Activated CD4-positive, alpha-beta T cell treated with anti-CD3 and anti-CD28 coated beads for 36 hours (primary cell): ENCODE data around the gene PICALM. TPM values are rescaled to one million over a fixed set of nuclear protein-coding genes. Genes with fewer than 3 reads are reported as not detected.

Source experiments
- ATAC-seq: fragments of 200-7000 bp; cut with Tn5 transposase; one replicate; pipeline ENCODE4 v1.10.0; 2021; ENCODE audit warnings: mild to moderate bottlenecking, moderate library complexity
- CTCF ChIA-PET: fragments of 350-600 bp; sonication (Branson Sonifier 250); formaldehyde crosslinking; loops from one replicate; lab custom pipeline; 2021; ENCODE audit warnings: antibody characterized with exemption; lab: Charles Lee
- POLR2A ChIA-PET: fragments of 350-600 bp; sonication (Branson Sonifier 250); formaldehyde crosslinking; loops from one replicate; lab custom pipeline; 2021; ENCODE audit warnings: antibody characterized with exemption, inconsistent platforms; lab: Charles Lee
- DNase-seq: peaks from one replicate; pipeline ENCODE4 v3.0.0-alpha.2; 2020
- H3K27ac Mint-ChIP-seq: one replicate; pipeline ENCODE4 v1.8.0; 2021; ENCODE audit warnings: mixed read lengths
- H3K27me3 Mint-ChIP-seq: one replicate; pipeline ENCODE4 v1.8.0; 2021; ENCODE audit warnings: mixed read lengths
- H3K36me3 Mint-ChIP-seq: one replicate; pipeline ENCODE4 v1.8.0; 2021; ENCODE audit warnings: low read depth, mixed read lengths
- H3K4me1 Mint-ChIP-seq: one replicate; pipeline ENCODE4 v1.8.0; 2021; ENCODE audit warnings: mixed read lengths
- H3K4me3 Mint-ChIP-seq: one replicate; pipeline ENCODE4 v1.8.0; 2021; ENCODE audit warnings: mild to moderate bottlenecking, moderate library complexity, mixed read lengths
- H3K9me3 Mint-ChIP-seq: one replicate; pipeline ENCODE4 v1.8.0; 2021; ENCODE audit warnings: low read depth, mixed read lengths
- intact Hi-C, 2 experiments: fragments of 100-400 bp; cut with DNase I in 1 of 2; cut with micrococcal nuclease in 1 of 2; formaldehyde crosslinking; loops; one replicate each; pipeline versions ENCODE4 v1.14.2 to v1.15.1; 2022 to 2024; cut with DNase I, micrococcal nuclease
- total RNA-seq, 2 experiments: library from RNA; stranded (reverse); gene quantifications; one replicate each; pipeline ENCODE4 v1.2.3, GENCODE V29; 2021

PICALM gene
- total RNA-seq, 2 experiments from 2014 or later: 63.8 to 88.3 TPM

GRCh38 chr11:85988780-85989179 lies 80.1 kb downstream of the PICALM start:
- ChIA-PET POLR2A (no interaction called here), CTCF (interaction anchor here (1.1 to 2.5 kb wide), 6 partner anchors 10 to 125 kb away, joined by 3 to 7 read pairs (median 4); no protein-coding TSS in a partner anchor)
- ATAC-seq (no peak), DNase-seq (no peak)
- peak overlapping the region; percentile 10 for H3K27ac Mint-ChIP-seq
- H3K4me1 Mint-ChIP-seq: peaks cover 15% of the 10 kb centered on the region
- H3K4me3 Mint-ChIP-seq: no peak overlapping the region
- H3K9me3 Mint-ChIP-seq: no peaks in the 10 kb centered on the region
- no peaks in the 10 kb centered on the region for H3K27me3 Mint-ChIP-seq
- H3K36me3 Mint-ChIP-seq: peaks cover 40% of the 10 kb centered on the region
- intact Hi-C loops: no loop called here

GRCh38 chr11:85977751-85978160 lies 91.1 kb downstream of the PICALM start:
- CTCF ChIA-PET: no interaction called here

GRCh38 chr11:85976525-85976924 lies 92.4 kb downstream of the PICALM start:
- peaks cover 15% of the 10 kb centered on the region for H3K4me1 Mint-ChIP-seq
- peaks cover 42% of the 10 kb centered on the region for H3K36me3 Mint-ChIP-seq
- DNase-seq (no peak), ATAC-seq (peak; percentile 33)
- POLR2A ChIA-PET: no interaction called here
- H3K27me3 Mint-ChIP-seq: no peaks in the 10 kb centered on the region
- no peaks in the 10 kb centered on the region for H3K9me3 Mint-ChIP-seq
- no peak overlapping the region for H3K4me3 Mint-ChIP-seq
- no peak overlapping the region for H3K27ac Mint-ChIP-seq
- CTCF ChIA-PET: no interaction called here
- intact Hi-C loops: no loop called here

More at GRCh38 chr11:85977751-85978160, 91.1 kb downstream of the PICALM start:
- POLR2A ChIA-PET: no interaction called here
- intact Hi-C loops: loop anchor here in 1 of 2 experiments (2.0 kb wide), 1 partner anchor 19 kb away; no protein-coding TSS in a partner anchor
- no peaks in the 10 kb centered on the region for H3K9me3 Mint-ChIP-seq
- peaks cover 15% of the 10 kb centered on the region for H3K4me1 Mint-ChIP-seq
- DNase-seq: no peak
- H3K27me3 Mint-ChIP-seq: no peaks in the 10 kb centered on the region
- no peak for ATAC-seq
- H3K36me3 Mint-ChIP-seq: peaks cover 43% of the 10 kb centered on the region
- H3K4me3 Mint-ChIP-seq: no peak overlapping the region
- H3K27ac Mint-ChIP-seq: peak overlapping the region; percentile 51

- intact Hi-C loops: no loop called here
- Mint-ChIP-seq H3K36me3 (peaks cover 53% of the 10 kb centered on the region), H3K9me3 (no peaks in the 10 kb centered on the region), H3K4me1 (peaks cover 15% of the 10 kb centered on the region), H3K27me3 (no peaks in the 10 kb centered on the region), H3K4me3 (no peak overlapping the region), H3K27ac (no peak overlapping the region)
- DNase-seq: no peak
- ATAC-seq: no peak
- CTCF ChIA-PET: interaction anchor here (1.5 kb wide), 1 partner anchor 15 kb away, joined by 4 read pairs; no protein-coding TSS in a partner anchor
- POLR2A ChIA-PET: no interaction called here
These were observed 94.8 kb downstream of the PICALM start for GRCh38 chr11:85974122-85974521.

GRCh38 chr11:85970593-85970992 lies 98.3 kb downstream of the PICALM start:
- ATAC-seq: no peak
- Mint-ChIP-seq H3K4me3 (no peak overlapping the region), H3K27me3 (no peaks in the 10 kb centered on the region), H3K27ac (no peak overlapping the region), H3K36me3 (peaks cover 55% of the 10 kb centered on the region), H3K4me1 (peaks cover 8% of the 10 kb centered on the region), H3K9me3 (no peaks in the 10 kb centered on the region)
- ChIA-PET CTCF (interaction anchor here (2.3 kb wide), 1 partner anchor 116 kb away, joined by 10 read pairs; the partner anchor contains the start of gene CCDC83), POLR2A (interaction anchor here (0.5 to 0.6 kb wide), 2 partner anchors 8 to 23 kb away, joined by 3 to 4 read pairs; no protein-coding TSS in a partner anchor)
- no peak for DNase-seq
- intact Hi-C loops: no loop called here

GRCh38 chr11:85967457-85967856 lies 101.4 kb downstream of the PICALM start:
- H3K27ac Mint-ChIP-seq: peak overlapping the region; percentile 26
- peaks cover 59% of the 10 kb centered on the region for H3K36me3 Mint-ChIP-seq
- CTCF ChIA-PET: interaction anchor here (0.6 to 1.1 kb wide), 4 partner anchors 12 to 281 kb away, joined by 3 to 4 read pairs (median 3); no protein-coding TSS in a partner anchor
- H3K9me3 Mint-ChIP-seq: no peaks in the 10 kb centered on the region
- ATAC-seq: no peak
- H3K4me1 Mint-ChIP-seq: peaks cover 7% of the 10 kb centered on the region
- intact Hi-C loops: no loop called here
- no peak for DNase-seq
- H3K27me3 Mint-ChIP-seq: no peaks in the 10 kb centered on the region
- POLR2A ChIA-PET: no interaction called here
- H3K4me3 Mint-ChIP-seq: no peak overlapping the region

- intact Hi-C loops: no loop called here
- ChIA-PET CTCF (interaction anchor here (1.2 kb wide), 1 partner anchor 11 kb away, joined by 3 read pairs; no protein-coding TSS in a partner anchor), POLR2A (no interaction called here)
- Mint-ChIP-seq H3K36me3 (peaks cover 63% of the 10 kb centered on the region), H3K27ac (no peak overlapping the region), H3K4me1 (peaks cover 12% of the 10 kb centered on the region), H3K4me3 (no peak overlapping the region), H3K27me3 (no peaks in the 10 kb centered on the region), H3K9me3 (no peaks in the 10 kb centered on the region)
- DNase-seq (no peak), ATAC-seq (no peak)
These were observed 103.7 kb downstream of the PICALM start for GRCh38 chr11:85965202-85965601.

GRCh38 chr11:85961930-85962363 lies 106.9 kb downstream of the PICALM start:
- H3K27me3 Mint-ChIP-seq: no peaks in the 10 kb centered on the region
- no peaks in the 10 kb centered on the region for H3K9me3 Mint-ChIP-seq
- ChIA-PET CTCF (no interaction called here), POLR2A (no interaction called here)
- H3K36me3 Mint-ChIP-seq: peaks cover 72% of the 10 kb centered on the region
- intact Hi-C loops: no loop called here
- H3K4me3 Mint-ChIP-seq: no peak overlapping the region
- no peak for DNase-seq
- no peak for ATAC-seq
- H3K27ac Mint-ChIP-seq: no peak overlapping the region
- H3K4me1 Mint-ChIP-seq: peaks cover 5% of the 10 kb centered on the region

GRCh38 chr11:85961130-85961529 lies 107.8 kb downstream of the PICALM start:
- Mint-ChIP-seq H3K27me3 (no peaks in the 10 kb centered on the region), H3K4me3 (no peak overlapping the region), H3K4me1 (peaks cover 5% of the 10 kb centered on the region), H3K36me3 (peaks cover 74% of the 10 kb centered on the region), H3K9me3 (peaks cover 3% of the 10 kb centered on the region), H3K27ac (peak overlapping the region; percentile 32)
- ATAC-seq: no peak
- ChIA-PET CTCF (interaction anchor here (1.0 kb wide), 1 partner anchor 107 kb away, joined by 3 read pairs; no protein-coding TSS in a partner anchor), POLR2A (no interaction called here)
- intact Hi-C loops: no loop called here
- DNase-seq: no peak

- POLR2A ChIA-PET: no interaction called here
- peak overlapping the region; percentile 38 for H3K27ac Mint-ChIP-seq
- ATAC-seq (no peak), DNase-seq (no peak)
- peaks cover 76% of the 10 kb centered on the region for H3K36me3 Mint-ChIP-seq
- CTCF ChIA-PET: interaction anchor here (1.0 kb wide), 1 partner anchor 106 kb away, joined by 3 read pairs; no protein-coding TSS in a partner anchor
- peaks cover 3% of the 10 kb centered on the region for H3K9me3 Mint-ChIP-seq
- peaks cover 5% of the 10 kb centered on the region for H3K4me1 Mint-ChIP-seq
- no peaks in the 10 kb centered on the region for H3K27me3 Mint-ChIP-seq
- intact Hi-C loops: no loop called here
- H3K4me3 Mint-ChIP-seq: no peak overlapping the region
These were observed 108.2 kb downstream of the PICALM start for GRCh38 chr11:85960678-85961077.

- no peaks in the 10 kb centered on the region for H3K27me3 Mint-ChIP-seq
- H3K36me3 Mint-ChIP-seq: peaks cover 72% of the 10 kb centered on the region
- no peak for DNase-seq
- CTCF ChIA-PET: interaction anchor here (0.6 to 2.1 kb wide), 3 partner anchors 8 to 16 kb away, joined by 3 to 5 read pairs (median 3); no protein-coding TSS in a partner anchor
- POLR2A ChIA-PET: interaction anchor here (0.6 kb wide), 1 partner anchor 16 kb away, joined by 8 read pairs; no protein-coding TSS in a partner anchor
- no peak overlapping the region for H3K27ac Mint-ChIP-seq
- intact Hi-C loops: no loop called here
- H3K4me1 Mint-ChIP-seq: peaks cover 5% of the 10 kb centered on the region
- no peak for ATAC-seq
- H3K9me3 Mint-ChIP-seq: peaks cover 25% of the 10 kb centered on the region
- H3K4me3 Mint-ChIP-seq: no peak overlapping the region
These were observed 113.4 kb downstream of the PICALM start for GRCh38 chr11:85955531-85955930.
